A673 (cell line): ENCODE results near the gene AP3S1. TPM values are rescaled to one million over a fixed set of nuclear protein-coding genes. Genes with fewer than 3 reads are reported as not detected.

Source experiments
- BruUV-seq: library from RNA; stranded (reverse); fragments of 400-500 nt; replicated peaks from 2 replicates; lab custom pipeline; 2021; lab: Mats Ljungman, UMichigan
- CTCF ChIA-PET: fragments of 300-600 bp; sonication (Branson Sonifier 250); formaldehyde crosslinking; loops from one replicate; lab custom pipeline; 2022; ENCODE audit warnings: antibody characterized with exemption; lab: Charles Lee
- POLR2A ChIA-PET: fragments of 300-600 bp; sonication (Branson Sonifier 250); formaldehyde crosslinking; loops from one replicate; lab custom pipeline; 2022; ENCODE audit warnings: antibody characterized with exemption; ENCODE audit not compliant: low non-redundant PET; lab: Charles Lee
- DNase-seq: peaks from one replicate; pipeline ENCODE4 v3.0.0-alpha.2; 2015; ENCODE audit warnings: low spot score
- H3K27ac ChIP-seq: fragments of 200-600 bp; sonication (generic); 2 replicates; pipeline ENCODE4 v1.5.1; 2016; ENCODE audit warnings: mixed run types, low read depth, mild to moderate bottlenecking, mixed read lengths, antibody characterized with exemption, low read length; ENCODE audit not compliant: poor library complexity, severe bottlenecking
- H3K27me3 ChIP-seq: fragments of 200-600 bp; sonication (generic); replicated peaks from 2 replicates; pipeline ENCODE4 v1.6.1; 2017; ENCODE audit warnings: mixed run types, low read depth, mild to moderate bottlenecking, mixed read lengths, antibody characterized with exemption, low read length; ENCODE audit not compliant: insufficient read depth, poor library complexity
- H3K36me3 ChIP-seq: fragments of 200-600 bp; sonication (generic); 2 replicates; pipeline ENCODE4 v1.6.1; 2016; ENCODE audit warnings: mixed run types, mild to moderate bottlenecking, mixed read lengths, antibody characterized with exemption, low read length; ENCODE audit not compliant: insufficient read depth, poor library complexity, severe bottlenecking
- H3K4me1 ChIP-seq: fragments of 200-600 bp; sonication (generic); 2 replicates; pipeline ENCODE4 v1.6.1; 2017; ENCODE audit warnings: mixed run types, mild to moderate bottlenecking, mixed read lengths, antibody characterized with exemption, low read length; ENCODE audit not compliant: insufficient read depth, poor library complexity, severe bottlenecking
- H3K4me3 ChIP-seq: fragments of 200-600 bp; sonication (generic); 2 replicates; pipeline ENCODE4 v1.5.1; 2016; ENCODE audit warnings: low read depth, mixed run types, mild to moderate bottlenecking, mixed read lengths, low read length; ENCODE audit not compliant: poor library complexity, severe bottlenecking
- H3K9me3 ChIP-seq: fragments of 200-600 bp; sonication (generic); 2 replicates; pipeline ENCODE4 v1.6.1; 2016; ENCODE audit warnings: mixed run types, low read depth, mild to moderate bottlenecking, mixed read lengths, antibody characterized with exemption, low read length; ENCODE audit not compliant: poor library complexity, severe bottlenecking
- EZH2 ChIP-seq: fragments of 200-600 bp; sonication (generic); IDR thresholded peaks from 2 replicates; pipeline ENCODE4 v1.6.1; 2017; ENCODE audit warnings: borderline replicate concordance, low read depth, mild to moderate bottlenecking, mixed read lengths, antibody characterized with exemption, low read length; ENCODE audit not compliant: poor library complexity, severe bottlenecking
- intact Hi-C: fragments of 100-400 bp; cut with micrococcal nuclease; formaldehyde crosslinking; loops from one replicate; pipeline ENCODE4 v1.10.0; 2022; ENCODE audit not compliant: unreplicated experiment
- total RNA-seq: library from RNA; stranded (reverse); gene quantifications from 2 replicates; pipeline ENCODE4 v1.2.3, GENCODE V29; 2021
- TF ChIP-seq, protein P1 (sequence below): fragments of 300-800, 200-600 bp; sonication (generic); conservative IDR thresholded peaks from 2 replicates; pipeline ENCODE4 v1.5.1; 2017; ENCODE audit warnings: low read depth, mild to moderate bottlenecking, antibody characterized with exemption, low read length, moderate library complexity, mixed read lengths

The AP3S1 gene
- total RNA-seq, 1 experiment from 2014 or later: 66.9 TPM

DNA sequence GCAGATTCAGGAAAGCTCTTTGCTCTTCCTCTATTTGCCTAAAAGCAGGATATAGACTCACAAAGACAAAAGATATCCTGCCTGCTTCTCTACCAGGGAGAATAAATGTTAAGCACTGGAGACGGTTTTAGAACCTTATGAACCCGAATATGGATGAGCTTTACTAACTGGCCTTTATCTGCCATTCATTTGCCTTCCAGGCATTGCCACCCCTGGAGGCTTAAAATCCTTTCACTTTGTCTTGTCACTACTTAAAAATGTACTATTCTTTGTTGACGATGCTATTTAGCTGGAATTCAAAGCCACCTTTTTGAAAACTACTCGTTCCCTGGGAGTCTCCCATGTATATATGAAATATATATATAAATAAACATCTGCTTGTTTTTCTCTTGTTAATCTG is 97.3 kb downstream of the AP3S1 start:
- intact Hi-C loops: no loop called here
- POLR2A ChIA-PET: interaction anchor here (0.6 kb wide), 1 partner anchor 14 kb away, joined by 4 read pairs; no protein-coding TSS in a partner anchor
- no TSS peak for BruUV-seq

GRCh38 chr5:115940080-115940810 is 98.5 kb downstream of the AP3S1 start:
- H3K4me1 ChIP-seq: no peaks in the 10 kb centered on the region
- H3K27ac ChIP-seq: no peak overlapping the region
- no peaks in the 10 kb centered on the region for H3K9me3 ChIP-seq
- TF ChIP-seq EZH2: no peak
- TF ChIP-seq, protein P1, sequence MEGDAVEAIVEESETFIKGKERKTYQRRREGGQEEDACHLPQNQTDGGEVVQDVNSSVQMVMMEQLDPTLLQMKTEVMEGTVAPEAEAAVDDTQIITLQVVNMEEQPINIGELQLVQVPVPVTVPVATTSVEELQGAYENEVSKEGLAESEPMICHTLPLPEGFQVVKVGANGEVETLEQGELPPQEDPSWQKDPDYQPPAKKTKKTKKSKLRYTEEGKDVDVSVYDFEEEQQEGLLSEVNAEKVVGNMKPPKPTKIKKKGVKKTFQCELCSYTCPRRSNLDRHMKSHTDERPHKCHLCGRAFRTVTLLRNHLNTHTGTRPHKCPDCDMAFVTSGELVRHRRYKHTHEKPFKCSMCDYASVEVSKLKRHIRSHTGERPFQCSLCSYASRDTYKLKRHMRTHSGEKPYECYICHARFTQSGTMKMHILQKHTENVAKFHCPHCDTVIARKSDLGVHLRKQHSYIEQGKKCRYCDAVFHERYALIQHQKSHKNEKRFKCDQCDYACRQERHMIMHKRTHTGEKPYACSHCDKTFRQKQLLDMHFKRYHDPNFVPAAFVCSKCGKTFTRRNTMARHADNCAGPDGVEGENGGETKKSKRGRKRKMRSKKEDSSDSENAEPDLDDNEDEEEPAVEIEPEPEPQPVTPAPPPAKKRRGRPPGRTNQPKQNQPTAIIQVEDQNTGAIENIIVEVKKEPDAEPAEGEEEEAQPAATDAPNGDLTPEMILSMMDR: no peak
- no peak for DNase-seq
- intact Hi-C loops: no loop called here
- H3K27me3 ChIP-seq: no peaks in the 10 kb centered on the region
- H3K4me3 ChIP-seq: no peak overlapping the region
- H3K36me3 ChIP-seq: no peaks in the 10 kb centered on the region
- ChIA-PET CTCF (no interaction called here), POLR2A (no interaction called here)
- BruUV-seq: no TSS peak

More for the DNA sequence above, 97.3 kb downstream of the AP3S1 start:
- no peak overlapping the region for H3K27ac ChIP-seq
- CTCF ChIA-PET: no interaction called here
- no peaks in the 10 kb centered on the region for H3K9me3 ChIP-seq
- no peak for DNase-seq
- TF ChIP-seq EZH2: no peak
- TF ChIP-seq, protein P1: no peak
- no peaks in the 10 kb centered on the region for H3K27me3 ChIP-seq
- H3K4me1 ChIP-seq: no peaks in the 10 kb centered on the region
- H3K36me3 ChIP-seq: no peaks in the 10 kb centered on the region
- no peak overlapping the region for H3K4me3 ChIP-seq

DNA sequence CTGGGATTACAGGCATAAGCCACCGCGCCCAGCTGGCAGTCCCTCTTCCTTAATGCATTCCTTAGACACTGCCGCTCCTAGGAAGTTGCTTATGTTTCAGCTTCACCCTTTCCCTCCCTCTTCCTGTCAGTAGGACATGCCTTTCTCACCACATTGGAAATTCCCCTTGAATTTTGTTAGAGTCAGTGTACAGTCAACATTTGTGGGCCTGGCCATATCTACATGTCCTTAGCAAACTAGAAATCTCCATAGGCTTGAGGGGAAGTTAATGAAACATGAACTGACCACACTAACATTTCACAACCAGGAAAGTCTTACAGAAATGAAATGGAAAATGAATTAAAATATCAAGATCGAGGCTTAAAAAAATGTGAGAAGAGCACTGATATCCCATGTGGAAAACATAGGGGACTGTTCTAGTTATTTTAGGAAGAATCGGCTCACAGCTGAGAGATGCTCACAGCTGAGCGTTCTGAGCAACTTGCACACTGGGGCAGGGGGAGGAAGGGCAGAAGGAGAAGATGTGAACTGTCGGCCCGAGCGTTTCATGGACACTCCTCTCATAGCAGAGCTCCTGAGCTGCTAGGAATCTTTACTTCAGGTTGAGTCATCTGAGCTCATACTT is 99.4 kb downstream of the AP3S1 start:
- intact Hi-C loops: no loop called here
- Histone ChIP-seq H3K27ac (no peak overlapping the region), H3K9me3 (no peaks in the 10 kb centered on the region), H3K4me3 (no peak overlapping the region), H3K36me3 (no peaks in the 10 kb centered on the region), H3K4me1 (no peaks in the 10 kb centered on the region), H3K27me3 (no peaks in the 10 kb centered on the region)
- TF ChIP-seq EZH2: no peak
- TF ChIP-seq, protein P1: no peak
- ChIA-PET POLR2A (no interaction called here), CTCF (no interaction called here)
- no peak for DNase-seq
- BruUV-seq: no TSS peak
